ENCODE results near the gene BASP1. TPM values are rescaled to one million over a fixed set of nuclear protein-coding genes. Genes with fewer than 3 reads are reported as not detected.
"Not testable (repeated sequence)": the region's sequence is repeated elsewhere in the genome, so short reads cannot be mapped to it uniquely, and the experiment has no call there.

BASP1 gene
- total RNA-seq, 2 donors from 2014 or later = 0.48 to 1.3 TPM

GRCh38 chr5:17294639-17295311 is 77.3 kb downstream of the BASP1 start:
- Mint-ChIP-seq H3K4me3 (no peak overlapping the region), H3K4me1 (no peaks in the 10 kb centered on the region), H3K9me3 (no peaks in the 10 kb centered on the region), H3K27me3 (no peaks in the 10 kb centered on the region), H3K27ac (no peak overlapping the region), H3K36me3 (ENCODE audit: low read depth) (no peaks in the 10 kb centered on the region)
- ATAC-seq (replicated peaks) = no peak

- ATAC-seq (replicated peaks) = no peak
- no peaks in the 10 kb centered on the region for H3K27me3 Mint-ChIP-seq
Measured at GRCh38 chr5:17295671-17296070, 78.2 kb downstream of the BASP1 start.

GRCh38 chr5:17302106-17302505 is 84.7 kb downstream of the BASP1 start:
- H3K4me1 Mint-ChIP-seq = no peaks in the 10 kb centered on the region
- H3K27me3 Mint-ChIP-seq = no peaks in the 10 kb centered on the region
- no peak overlapping the region for H3K27ac Mint-ChIP-seq
- no peaks in the 10 kb centered on the region for H3K36me3 Mint-ChIP-seq (ENCODE audit: low read depth)
- H3K9me3 Mint-ChIP-seq = no peaks in the 10 kb centered on the region
- H3K4me3 Mint-ChIP-seq = no peak overlapping the region
- no peak for ATAC-seq (replicated peaks)

More at GRCh38 chr5:17295671-17296070, 78.2 kb downstream of the BASP1 start:
- H3K4me1 Mint-ChIP-seq = no peaks in the 10 kb centered on the region
- H3K36me3 Mint-ChIP-seq (ENCODE audit: low read depth) = no peaks in the 10 kb centered on the region
- no peak overlapping the region for H3K4me3 Mint-ChIP-seq
- H3K27ac Mint-ChIP-seq = no peak overlapping the region
- H3K9me3 Mint-ChIP-seq = no peaks in the 10 kb centered on the region

GRCh38 chr5:17302604-17303003 is 85.2 kb downstream of the BASP1 start:
- Mint-ChIP-seq H3K4me1 (no peaks in the 10 kb centered on the region), H3K36me3 (ENCODE audit: low read depth) (no peaks in the 10 kb centered on the region), H3K27me3 (no peaks in the 10 kb centered on the region), H3K4me3 (no peak overlapping the region), H3K9me3 (peaks cover 4% of the 10 kb centered on the region), H3K27ac (no peak overlapping the region)
- ATAC-seq (replicated peaks) = no peak

- no peak overlapping the region for H3K27ac Mint-ChIP-seq
- H3K36me3 Mint-ChIP-seq (ENCODE audit: low read depth) = no peaks in the 10 kb centered on the region
Measured at GRCh38 chr5:17304282-17304681, 86.9 kb downstream of the BASP1 start.

GRCh38 chr5:17305017-17305416 is 87.6 kb downstream of the BASP1 start:
- no peaks in the 10 kb centered on the region for H3K4me1 Mint-ChIP-seq
- no peak overlapping the region for H3K27ac Mint-ChIP-seq
- no peak for ATAC-seq (replicated peaks)

More at GRCh38 chr5:17304282-17304681, 86.9 kb downstream of the BASP1 start:
- no peak overlapping the region for H3K4me3 Mint-ChIP-seq
- H3K27me3 Mint-ChIP-seq = no peaks in the 10 kb centered on the region
- H3K4me1 Mint-ChIP-seq = no peaks in the 10 kb centered on the region
- peaks cover 6% of the 10 kb centered on the region for H3K9me3 Mint-ChIP-seq
- ATAC-seq (replicated peaks) = no peak

GRCh38 chr5:17305964-17306725 is 88.7 kb downstream of the BASP1 start:
- Mint-ChIP-seq H3K27ac (no peak overlapping the region), H3K4me3 (no peak overlapping the region), H3K27me3 (no peaks in the 10 kb centered on the region), H3K9me3 (peaks cover 6% of the 10 kb centered on the region), H3K36me3 (ENCODE audit: low read depth) (no peaks in the 10 kb centered on the region), H3K4me1 (no peaks in the 10 kb centered on the region)
- ATAC-seq (replicated peaks) = no peak

More at GRCh38 chr5:17305017-17305416, 87.6 kb downstream of the BASP1 start:
- no peaks in the 10 kb centered on the region for H3K27me3 Mint-ChIP-seq
- no peaks in the 10 kb centered on the region for H3K36me3 Mint-ChIP-seq (ENCODE audit: low read depth)
- no peak overlapping the region for H3K4me3 Mint-ChIP-seq
- H3K9me3 Mint-ChIP-seq = peaks cover 6% of the 10 kb centered on the region

GRCh38 chr5:17306726-17307091 is 89.3 kb downstream of the BASP1 start:
- H3K27me3 Mint-ChIP-seq = no peaks in the 10 kb centered on the region
- peaks cover 6% of the 10 kb centered on the region for H3K9me3 Mint-ChIP-seq
- ATAC-seq (replicated peaks) = no peak
- H3K4me1 Mint-ChIP-seq = no peaks in the 10 kb centered on the region
- no peak overlapping the region for H3K27ac Mint-ChIP-seq
- no peak overlapping the region for H3K4me3 Mint-ChIP-seq
- H3K36me3 Mint-ChIP-seq (ENCODE audit: low read depth) = no peaks in the 10 kb centered on the region

GRCh38 chr5:17307440-17307839 is 90.0 kb downstream of the BASP1 start:
- H3K4me3 Mint-ChIP-seq; H3K27me3 Mint-ChIP-seq; H3K4me1 Mint-ChIP-seq; ATAC-seq (replicated peaks); H3K9me3 Mint-ChIP-seq; H3K27ac Mint-ChIP-seq; H3K36me3 Mint-ChIP-seq (ENCODE audit: low read depth): not testable (repeated sequence)

- Mint-ChIP-seq H3K4me1 (no peaks in the 10 kb centered on the region), H3K9me3 (peaks cover 6% of the 10 kb centered on the region), H3K27ac (no peak overlapping the region), H3K36me3 (ENCODE audit: low read depth) (no peaks in the 10 kb centered on the region), H3K27me3 (no peaks in the 10 kb centered on the region), H3K4me3 (no peak overlapping the region)
- ATAC-seq (replicated peaks) = no peak
Measured at GRCh38 chr5:17308326-17309065, 91.1 kb downstream of the BASP1 start.

- Mint-ChIP-seq H3K4me3 (no peak overlapping the region), H3K27ac (no peak overlapping the region), H3K36me3 (ENCODE audit: low read depth) (no peaks in the 10 kb centered on the region), H3K4me1 (no peaks in the 10 kb centered on the region), H3K9me3 (peaks cover 6% of the 10 kb centered on the region), H3K27me3 (no peaks in the 10 kb centered on the region)
- no peak for ATAC-seq (replicated peaks)
Measured at GRCh38 chr5:17309462-17309861, 92.0 kb downstream of the BASP1 start.

GRCh38 chr5:17310502-17310901 is 93.1 kb downstream of the BASP1 start:
- not testable (repeated sequence) for H3K36me3 Mint-ChIP-seq (ENCODE audit: low read depth); H3K27ac Mint-ChIP-seq; H3K4me1 Mint-ChIP-seq; H3K27me3 Mint-ChIP-seq; ATAC-seq (replicated peaks); H3K9me3 Mint-ChIP-seq; H3K4me3 Mint-ChIP-seq

GRCh38 chr5:17311811-17312210 is 94.4 kb downstream of the BASP1 start:
- not testable (repeated sequence) for H3K36me3 Mint-ChIP-seq (ENCODE audit: low read depth); ATAC-seq (replicated peaks); H3K9me3 Mint-ChIP-seq; H3K27ac Mint-ChIP-seq; H3K4me1 Mint-ChIP-seq; H3K27me3 Mint-ChIP-seq; H3K4me3 Mint-ChIP-seq

- Mint-ChIP-seq H3K4me1 (no peaks in the 10 kb centered on the region), H3K36me3 (ENCODE audit: low read depth) (no peaks in the 10 kb centered on the region), H3K4me3 (no peak overlapping the region), H3K9me3 (peaks cover 8% of the 10 kb centered on the region), H3K27me3 (no peaks in the 10 kb centered on the region), H3K27ac (no peak overlapping the region)
- no peak for ATAC-seq (replicated peaks)
Measured at GRCh38 chr5:17312358-17312757, 94.9 kb downstream of the BASP1 start.
